Measurements from ENCODE around the gene TLX1.

TLX1 gene
- total RNA-seq: 0 to 0.39 (median 0) reads per million in 3 experiments

- no peak for DNase-seq
Observed at GRCh38 chr10:101130984-101131961, at the start of gene TLX1. Gene TLX1, plus strand, starts transcription at chr10:101131300. Its CDS starts 242 bp downstream, at chr10:101131542.

GRCh38 chr10:101085846-101086245 is 45.3 kb upstream of the TLX1 start:
- DNase-seq: no peak

GRCh38 chr10:101087376-101087775 is 43.7 kb upstream of the TLX1 start:
- no peak for DNase-seq

DNA sequence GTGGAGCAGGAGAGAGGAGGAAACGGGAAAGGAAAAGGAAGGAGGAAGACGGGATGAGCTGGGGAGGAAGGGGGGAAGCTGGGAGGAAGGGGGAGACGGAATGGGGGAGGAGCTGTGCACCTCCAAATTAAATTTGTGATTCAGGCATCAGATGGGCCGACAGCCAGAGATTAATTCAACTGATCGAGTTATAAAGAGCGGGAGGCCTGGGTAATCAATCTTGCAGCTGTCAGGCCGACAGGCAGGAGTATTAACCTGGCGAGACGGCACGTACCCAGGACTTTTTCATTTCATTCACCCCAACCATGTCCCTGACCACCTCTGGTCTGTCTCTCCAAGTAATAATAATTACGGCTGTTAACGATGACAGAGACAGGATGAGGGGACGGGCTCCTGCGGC is 43.1 kb upstream of the TLX1 start:
- DNase-seq: no peak

GRCh38 chr10:101089520-101090299 is 41.4 kb upstream of the TLX1 start:
- DNase-seq: no peak

GRCh38 chr10:101090597-101090996 is 40.5 kb upstream of the TLX1 start:
- no peak for DNase-seq

DNA sequence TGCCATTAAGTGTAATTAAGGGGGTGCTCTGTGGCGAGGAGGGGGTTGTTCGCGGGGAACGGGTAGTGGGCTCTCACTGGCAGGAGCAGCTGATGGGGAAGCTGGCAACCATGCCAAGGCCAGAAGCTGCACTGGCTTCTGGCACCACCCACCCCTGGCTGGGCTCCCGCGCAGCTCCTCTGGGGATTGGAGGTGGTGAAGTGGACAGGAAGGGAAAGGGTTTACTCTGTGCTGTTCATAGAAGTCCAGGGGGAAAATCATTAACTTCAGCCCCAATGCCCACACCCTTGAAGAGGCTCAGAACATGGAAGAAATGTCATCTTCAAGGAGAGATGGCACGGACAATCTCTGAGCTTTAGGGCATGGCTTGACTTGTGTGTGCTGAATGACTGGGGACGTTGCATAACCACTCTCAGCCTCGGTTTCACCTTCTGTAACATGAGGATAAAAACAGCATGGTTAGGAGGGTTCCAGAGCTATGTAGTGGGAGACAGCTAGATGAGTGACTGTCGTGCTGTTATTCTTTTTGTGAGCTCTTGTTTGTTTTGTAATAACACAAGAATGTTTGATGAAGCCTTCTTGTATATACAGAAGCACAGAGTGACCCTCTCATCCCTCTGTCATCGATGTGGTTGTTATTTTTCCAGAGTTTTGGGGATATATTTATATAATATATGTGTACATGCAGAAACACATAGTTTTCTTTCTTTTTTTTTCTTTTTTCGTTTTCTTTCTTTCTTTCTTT is 39.4 kb upstream of the TLX1 start:
- DNase-seq: no peak

DNA sequence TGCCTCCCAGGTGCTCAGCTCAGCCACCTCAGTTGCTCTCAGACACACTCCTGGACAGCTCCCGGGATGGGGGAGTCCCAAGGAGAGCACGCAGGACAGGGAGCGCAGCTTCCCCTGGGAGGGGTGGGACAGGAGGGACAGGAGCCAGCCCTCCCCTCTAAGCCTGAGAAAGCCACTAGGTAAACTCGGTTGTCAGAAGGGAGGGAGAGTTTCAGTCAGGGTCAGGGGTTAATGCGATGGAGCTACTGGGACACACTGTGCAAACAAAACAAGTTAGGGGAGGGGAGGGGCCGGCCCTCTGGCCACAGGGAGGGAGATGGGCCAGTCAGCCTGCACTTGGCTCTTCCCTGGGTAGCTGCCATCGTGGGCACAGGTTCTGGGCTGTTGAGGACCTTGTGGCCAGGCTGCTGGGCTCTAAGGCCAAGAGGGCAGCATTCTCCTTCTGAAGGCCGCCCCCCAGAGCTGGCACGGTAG is 38.2 kb upstream of the TLX1 start:
- no peak for DNase-seq

GRCh38 chr10:101094121-101094879 is 36.8 kb upstream of the TLX1 start:
- no peak for DNase-seq

GRCh38 chr10:101095004-101095403 is 36.1 kb upstream of the TLX1 start:
- no peak for DNase-seq

GRCh38 chr10:101095550-101096213 is 35.4 kb upstream of the TLX1 start:
- DNase-seq: peak; percentile 58

DNA sequence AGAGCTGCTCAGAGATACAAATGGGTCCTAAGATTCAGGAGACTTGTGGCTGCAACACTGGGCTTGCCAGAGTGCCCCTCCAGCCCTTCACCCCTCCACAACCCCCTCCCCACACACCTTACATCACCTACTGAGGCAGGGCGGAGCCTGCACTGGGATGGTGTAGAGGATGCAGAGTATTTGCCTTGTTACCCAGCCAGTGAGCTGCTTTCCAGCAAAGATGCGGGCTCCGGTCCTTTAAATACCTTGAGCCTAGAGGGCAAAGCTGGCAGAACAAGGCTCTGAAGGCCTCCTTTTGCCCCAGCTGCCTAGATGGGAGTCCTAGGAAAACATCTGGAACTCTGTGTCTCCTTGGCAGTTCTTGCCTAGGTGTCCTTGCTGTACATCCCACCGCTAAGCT is 34.7 kb upstream of the TLX1 start:
- DNase-seq: no peak

DNA sequence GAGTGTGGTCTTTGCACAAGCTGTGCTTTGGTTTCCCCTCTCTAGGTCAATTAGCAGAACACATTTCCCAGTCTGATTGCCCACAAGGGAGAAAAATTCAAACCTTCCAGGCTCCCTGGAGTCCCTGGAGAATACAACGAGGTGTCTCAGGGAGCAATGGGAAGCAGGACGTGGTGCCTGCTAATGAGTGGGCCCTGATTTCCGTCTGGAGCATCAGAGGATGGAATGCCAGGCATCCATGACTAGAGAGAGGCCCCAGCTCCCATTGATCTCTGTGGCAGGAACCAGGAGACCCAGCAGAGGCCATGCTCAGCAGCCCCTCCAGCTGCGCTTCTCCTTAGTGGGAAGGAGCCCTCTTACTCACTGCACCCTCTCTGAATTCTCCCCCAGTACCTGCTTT is 33.2 kb upstream of the TLX1 start:
- DNase-seq: no peak

- no peak for DNase-seq
Observed at GRCh38 chr10:101099901-101100300, 31.2 kb upstream of the TLX1 start.

DNA sequence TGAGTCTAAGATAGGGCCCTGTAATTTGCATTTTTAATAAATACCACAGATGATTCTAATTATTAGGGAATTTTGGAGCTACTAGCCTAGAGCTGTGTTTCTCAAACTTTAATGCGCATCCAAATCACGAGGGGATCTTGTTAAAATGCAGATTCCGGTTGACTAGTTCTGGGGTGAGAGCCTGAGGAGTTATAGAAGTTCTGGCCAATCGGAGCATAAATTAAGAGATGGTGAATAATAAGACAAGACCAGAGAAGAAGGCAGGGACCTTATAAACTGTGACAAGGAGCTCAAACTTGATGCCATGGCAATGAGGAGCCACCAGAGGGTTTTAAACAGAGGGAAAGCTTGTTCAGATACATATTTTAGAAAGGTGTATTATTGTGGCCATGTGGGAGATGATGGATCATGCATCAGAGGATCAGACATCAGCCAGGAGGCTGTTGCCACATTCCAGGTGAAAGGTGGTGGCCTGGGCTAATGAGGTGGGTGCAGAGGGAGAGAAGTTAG is 29.7 kb upstream of the TLX1 start:
- no peak for DNase-seq

GRCh38 chr10:101103430-101103829 is 27.7 kb upstream of the TLX1 start:
- DNase-seq: no peak

DNA sequence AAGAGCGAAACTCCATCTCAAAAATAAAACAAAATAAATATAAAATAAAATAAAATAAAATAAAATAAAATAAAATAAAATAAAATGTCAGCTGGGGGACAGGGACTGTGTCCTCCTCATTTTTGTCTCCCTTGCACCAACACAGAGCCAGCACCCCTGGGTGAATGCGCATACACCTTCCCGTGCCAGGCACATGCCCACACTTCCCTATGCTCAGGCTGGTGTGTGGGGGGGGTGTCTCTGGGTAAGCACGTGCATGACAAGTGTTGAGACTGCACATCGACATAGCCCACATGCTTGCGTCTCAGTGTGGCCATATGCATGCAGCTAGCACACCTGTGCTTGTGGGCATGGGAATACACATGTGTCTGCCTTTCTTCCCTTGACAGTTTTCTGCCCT is 24.7 kb upstream of the TLX1 start:
- DNase-seq: no peak

DNA sequence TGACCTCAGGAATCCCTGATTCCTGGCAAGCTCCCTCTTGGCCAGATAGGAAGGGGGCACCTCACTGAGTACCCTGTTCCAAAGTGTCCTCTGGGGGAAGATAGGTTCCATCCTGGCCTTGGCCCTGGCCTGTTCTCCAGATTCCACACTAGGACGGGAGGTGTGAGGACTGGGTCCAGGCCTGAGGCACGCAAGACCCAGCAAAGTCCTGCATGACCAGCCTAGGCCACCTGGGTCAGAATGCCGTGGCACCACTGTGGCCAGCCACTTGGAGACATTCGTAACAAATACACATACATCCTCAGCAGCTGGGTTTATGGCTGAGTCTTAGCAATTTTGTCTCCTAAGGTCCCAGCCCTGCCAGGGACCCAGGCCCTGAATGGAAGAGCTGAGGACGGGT is 23.3 kb upstream of the TLX1 start:
- no peak for DNase-seq

DNA sequence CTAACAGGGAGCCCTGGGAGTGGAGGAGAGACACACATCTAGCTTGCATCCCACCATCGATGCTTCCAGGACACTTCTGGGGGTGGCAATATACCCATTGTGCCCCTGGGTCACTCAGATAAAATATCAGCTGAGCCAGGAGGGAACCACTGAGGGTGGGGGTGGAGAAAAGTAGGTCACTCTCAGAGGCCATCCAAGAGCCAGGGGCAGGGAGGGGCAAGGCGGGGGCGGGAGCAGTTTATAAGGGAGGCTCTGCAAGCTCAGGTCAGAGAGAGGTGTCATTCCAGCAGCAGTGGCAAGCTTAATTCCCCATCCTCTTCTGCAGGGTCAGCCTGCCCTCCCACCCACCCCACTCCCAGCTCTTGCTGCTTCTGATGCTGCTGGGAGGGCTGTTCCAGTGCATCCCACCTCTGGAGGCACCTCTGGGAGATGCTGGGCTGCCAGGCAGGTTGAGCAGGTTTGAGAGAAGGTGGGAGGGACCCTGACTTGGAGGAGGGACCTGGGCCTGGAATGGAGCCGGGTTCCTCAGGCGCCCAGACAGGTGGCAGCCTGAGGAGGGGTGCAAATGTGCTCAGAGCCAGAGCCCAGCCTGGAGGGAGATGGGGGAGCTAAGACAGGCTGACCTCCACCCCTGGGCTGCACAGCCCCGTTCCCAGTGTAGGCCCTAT is 20.1 kb upstream of the TLX1 start:
- no peak for DNase-seq

GRCh38 chr10:101111547-101111946 is 19.6 kb upstream of the TLX1 start:
- no peak for DNase-seq

Measured in central memory CD4-positive, alpha-beta T cell (primary cell).